GM21367 (cell line): ENCODE results near the gene RNF123.
"Not testable (repeated sequence)": the region's sequence is repeated elsewhere in the genome, so short reads cannot be mapped to it uniquely, and the experiment has no call there.

ENCODE experiments used
- ATAC-seq: cut with Tn5 transposase; IDR thresholded peaks from one replicate; pipeline ENCODE4 v1.9.1; 2021; ENCODE audit not compliant: unreplicated experiment

Gene RNF123

GRCh38 chr3:49738067-49738713, 48.8 kb downstream of the RNF123 start:
- no peak for ATAC-seq

- no peak for ATAC-seq
Measured at GRCh38 chr3:49740427-49740826, 51.1 kb downstream of the RNF123 start.

GRCh38 chr3:49745986-49746385, 56.6 kb downstream of the RNF123 start:
- no peak for ATAC-seq

GRCh38 chr3:49747792-49748480, 58.6 kb downstream of the RNF123 start:
- ATAC-seq: no peak

GRCh38 chr3:49748874-49749273, 59.5 kb downstream of the RNF123 start:
- ATAC-seq: not testable (repeated sequence)

GRCh38 chr3:49750056-49750455, 60.7 kb downstream of the RNF123 start:
- no peak for ATAC-seq

GRCh38 chr3:49751501-49751900, 62.1 kb downstream of the RNF123 start:
- no peak for ATAC-seq

GRCh38 chr3:49754536-49754935, 65.2 kb downstream of the RNF123 start:
- ATAC-seq: no peak

DNA sequence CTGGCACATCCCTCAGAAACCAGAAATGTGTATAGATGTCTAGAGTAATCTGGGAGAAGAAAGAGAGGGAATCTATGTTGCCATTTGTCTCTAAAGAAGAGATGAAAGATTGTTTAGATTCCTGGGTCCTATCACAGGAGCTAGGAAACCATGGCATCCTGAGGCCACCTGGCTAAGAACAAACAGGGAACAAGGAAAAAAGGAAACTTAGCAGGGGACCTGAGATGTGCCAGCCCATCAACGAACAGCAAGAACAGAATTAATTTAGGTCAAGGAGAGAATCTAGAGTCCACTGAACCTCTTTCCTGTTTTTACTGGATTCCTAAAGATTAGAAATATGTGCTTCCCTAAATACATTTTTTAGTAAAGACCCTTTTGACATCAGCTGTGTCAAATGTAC, 66.7 kb downstream of the RNF123 start:
- no peak for ATAC-seq

DNA sequence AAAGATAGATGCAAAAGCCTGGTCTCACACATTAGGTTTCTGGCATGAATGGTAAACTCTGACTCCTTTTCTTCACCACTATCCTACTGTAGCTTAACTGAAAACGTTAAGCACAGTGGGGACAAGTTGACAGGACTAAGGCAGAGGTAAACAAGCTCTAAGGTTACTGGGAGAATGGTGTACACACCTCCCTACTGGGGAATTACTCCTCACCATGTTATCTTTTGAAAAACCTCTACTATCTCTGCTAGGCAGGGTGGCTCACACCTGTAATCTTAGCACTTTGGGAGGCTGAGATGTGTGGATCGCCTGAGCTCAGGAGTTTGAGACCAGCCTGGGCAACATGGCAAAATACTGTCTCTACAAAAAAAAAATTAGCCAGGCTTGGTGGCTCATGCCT, 67.8 kb downstream of the RNF123 start:
- ATAC-seq: no peak

GRCh38 chr3:49759226-49759625, 69.9 kb downstream of the RNF123 start:
- ATAC-seq: no peak

DNA sequence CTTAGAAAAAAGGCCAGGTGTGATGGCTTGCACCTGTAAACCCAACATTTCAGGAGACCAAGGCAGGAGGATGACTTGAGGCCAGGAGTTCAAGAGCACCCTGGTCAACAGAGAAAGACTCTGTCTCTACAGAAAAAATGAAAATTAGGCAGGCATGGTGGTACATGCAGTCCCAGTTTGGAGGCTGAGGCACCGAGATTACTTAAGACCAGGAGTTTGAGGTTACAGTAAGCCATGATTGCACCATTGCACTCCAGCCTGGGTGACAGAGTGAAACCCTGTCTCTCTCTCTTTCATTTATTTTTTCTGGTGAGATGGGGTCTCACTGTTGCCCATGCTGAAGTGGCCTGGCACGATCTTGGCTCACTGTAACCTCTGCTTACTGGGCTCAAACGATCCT, 72.3 kb downstream of the RNF123 start:
- ATAC-seq: no peak

DNA sequence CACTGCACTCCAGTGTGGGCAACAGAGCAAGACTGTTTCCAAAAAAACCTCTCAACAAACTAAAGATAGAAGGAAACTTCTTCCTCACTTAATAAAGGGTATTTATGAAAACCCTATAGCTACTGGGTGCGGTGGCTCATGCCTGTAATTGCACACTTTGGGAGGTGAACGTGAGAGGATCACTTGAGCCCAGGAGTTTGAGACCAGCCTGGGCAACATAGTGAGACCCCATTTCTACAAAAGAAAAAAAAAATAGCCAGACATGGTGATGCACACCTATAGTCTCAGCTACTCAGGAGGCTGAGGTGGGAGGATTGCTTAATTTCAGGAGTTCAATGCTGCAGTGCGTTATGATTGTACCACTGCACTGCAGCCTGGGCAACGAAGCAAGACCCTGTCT, 74.6 kb downstream of the RNF123 start:
- ATAC-seq: no peak

DNA sequence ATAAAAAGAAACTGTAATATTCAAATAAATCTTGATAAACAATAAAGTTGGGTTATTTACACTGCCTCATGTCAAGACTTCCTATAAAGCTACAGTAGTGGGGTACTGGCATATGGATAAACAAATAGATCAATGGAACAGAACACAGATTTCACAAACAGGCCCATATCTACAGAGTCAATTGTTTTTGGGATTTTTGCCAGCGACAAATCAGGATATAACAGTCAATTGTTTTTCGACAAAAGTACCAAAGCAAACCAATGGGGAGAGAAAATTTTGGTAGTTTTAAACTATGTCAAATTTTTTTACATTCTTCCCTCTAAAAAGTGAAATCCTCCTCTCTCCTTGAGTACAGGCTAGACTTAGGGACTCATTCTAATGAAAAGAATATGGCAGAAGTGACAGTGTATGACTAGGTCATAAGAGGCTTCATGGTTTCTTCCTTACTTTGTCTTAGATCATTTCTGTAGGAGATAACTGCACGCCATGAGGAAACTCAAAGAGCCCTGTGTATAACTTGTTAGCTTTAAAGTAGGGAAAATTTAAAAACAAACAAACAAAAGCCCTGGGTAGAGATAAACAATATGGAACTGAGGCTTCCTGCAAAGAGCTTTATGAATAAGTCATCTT, 80.0 kb downstream of the RNF123 start:
- no peak for ATAC-seq

GRCh38 chr3:49769926-49770325, 80.6 kb downstream of the RNF123 start:
- ATAC-seq: no peak
